Measurements from ENCODE around the gene ABCA5.

Gene ABCA5

GRCh38 chr17:69350911-69351310 is 24.0 kb upstream of the ABCA5 start:
- no peak for TF ChIP-seq MYC (IDR thresholded peaks at IDR 0.05; ENCODE audit: low read depth, low read length)
- TF ChIP-seq CTCF (IDR thresholded peaks at IDR 0.05; ENCODE audit: low read depth, low read length), result no peak
- TF ChIP-seq POLR2A (IDR thresholded peaks at IDR 0.05; ENCODE audit: extremely low read depth, insufficient read length), result no peak
- TF ChIP-seq, protein P1, sequence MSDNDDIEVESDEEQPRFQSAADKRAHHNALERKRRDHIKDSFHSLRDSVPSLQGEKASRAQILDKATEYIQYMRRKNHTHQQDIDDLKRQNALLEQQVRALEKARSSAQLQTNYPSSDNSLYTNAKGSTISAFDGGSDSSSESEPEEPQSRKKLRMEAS (IDR thresholded peaks at IDR 0.05; ENCODE audit: low read depth, low read length), result no peak
- H3K4me3 ChIP-seq (ENCODE audit: low read depth, low read length), result no peak overlapping the region
- no peak for DNase-seq (ENCODE audit: low read depth)

GRCh38 chr17:69348429-69348828 is 21.5 kb upstream of the ABCA5 start:
- no peak overlapping the region for H3K4me3 ChIP-seq (ENCODE audit: low read depth, low read length)
- TF ChIP-seq MYC (IDR thresholded peaks at IDR 0.05; ENCODE audit: low read depth, low read length), result no peak
- no peak for DNase-seq (ENCODE audit: low read depth)

DNA sequence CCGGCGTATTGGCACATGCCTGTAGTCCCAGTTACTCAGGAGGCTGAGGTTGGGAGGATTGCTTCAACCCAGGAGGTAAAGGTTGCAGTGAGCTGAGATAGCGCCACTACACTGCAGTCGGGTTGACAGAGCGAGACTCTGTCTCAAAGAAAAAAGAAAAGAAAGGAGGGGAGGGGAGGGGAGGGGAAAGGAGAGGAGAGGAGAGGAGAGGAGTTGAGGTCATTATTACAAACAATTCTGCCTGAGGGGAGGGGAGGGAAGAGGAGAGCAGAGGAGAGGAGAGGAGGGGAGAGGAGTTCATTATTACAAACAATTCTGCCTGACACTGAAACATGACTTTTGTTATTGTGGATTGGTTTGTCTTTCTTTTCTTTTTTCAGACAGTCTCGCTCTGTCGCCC is 19.8 kb upstream of the ABCA5 start:
- no peak overlapping the region for H3K4me3 ChIP-seq (ENCODE audit: low read depth, low read length)
- no peak for DNase-seq (ENCODE audit: low read depth)
- TF ChIP-seq MYC (IDR thresholded peaks at IDR 0.05; ENCODE audit: low read depth, low read length), result no peak
- no peak for TF ChIP-seq CTCF (IDR thresholded peaks at IDR 0.05; ENCODE audit: low read depth, low read length)
- TF ChIP-seq, protein P1 (IDR thresholded peaks at IDR 0.05; ENCODE audit: low read depth, low read length), result no peak
- no peak for TF ChIP-seq POLR2A (IDR thresholded peaks at IDR 0.05; ENCODE audit: extremely low read depth, insufficient read length)

DNA sequence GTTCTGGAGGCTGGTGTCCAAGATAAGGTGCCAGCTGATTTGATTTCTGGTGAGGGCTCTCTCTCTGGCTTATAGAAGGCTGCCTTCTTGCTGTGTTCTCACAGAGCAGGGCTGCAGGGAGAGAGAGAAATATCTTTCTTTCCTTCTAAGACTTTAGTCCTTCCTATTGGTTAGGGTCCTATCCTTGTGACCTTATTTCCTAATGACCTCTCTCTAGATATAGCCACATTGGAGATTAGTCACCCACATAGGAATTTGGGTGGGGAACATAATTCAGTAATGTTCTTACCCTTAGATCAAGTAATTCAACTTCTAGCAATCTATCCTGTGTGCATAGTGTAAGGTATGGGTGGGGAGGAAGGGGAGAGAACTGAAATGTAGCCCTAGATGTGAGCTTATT is 18.0 kb upstream of the ABCA5 start:
- H3K4me3 ChIP-seq (ENCODE audit: low read depth, low read length), result no peak overlapping the region
- TF ChIP-seq, protein P1 (IDR thresholded peaks at IDR 0.05; ENCODE audit: low read depth, low read length), result no peak
- TF ChIP-seq CTCF (IDR thresholded peaks at IDR 0.05; ENCODE audit: low read depth, low read length) (no peak), POLR2A (IDR thresholded peaks at IDR 0.05; ENCODE audit: extremely low read depth, insufficient read length) (no peak), MYC (IDR thresholded peaks at IDR 0.05; ENCODE audit: low read depth, low read length) (no peak)
- DNase-seq (ENCODE audit: low read depth), result no peak

GRCh38 chr17:69342896-69343644 is 16.1 kb upstream of the ABCA5 start:
- DNase-seq (ENCODE audit: low read depth), result no peak
- TF ChIP-seq, protein P1 (IDR thresholded peaks at IDR 0.05; ENCODE audit: low read depth, low read length), result no peak
- TF ChIP-seq MYC (IDR thresholded peaks at IDR 0.05; ENCODE audit: low read depth, low read length) (no peak), POLR2A (IDR thresholded peaks at IDR 0.05; ENCODE audit: extremely low read depth, insufficient read length) (no peak), CTCF (IDR thresholded peaks at IDR 0.05; ENCODE audit: low read depth, low read length) (no peak)
- no peak overlapping the region for H3K4me3 ChIP-seq (ENCODE audit: low read depth, low read length)

DNA sequence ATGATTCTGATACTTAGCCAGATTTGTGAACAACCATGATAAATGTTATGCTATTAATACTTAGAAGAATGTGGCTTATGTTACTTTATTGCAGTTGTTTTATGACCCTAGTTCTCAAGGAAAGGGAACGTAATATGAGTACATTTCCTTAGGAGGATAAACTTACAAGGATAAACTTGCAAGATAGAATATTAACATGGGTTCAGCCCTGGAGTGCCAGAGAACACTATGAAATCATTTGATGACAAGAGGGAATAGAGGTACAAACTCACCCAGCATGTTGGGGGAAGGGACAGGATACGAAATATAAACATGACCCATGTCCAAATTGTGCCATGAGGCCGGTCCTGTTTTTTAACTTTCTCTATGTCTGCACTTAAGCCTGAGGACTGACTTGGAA is 13.0 kb upstream of the ABCA5 start:
- TF ChIP-seq CTCF (IDR thresholded peaks at IDR 0.05; ENCODE audit: low read depth, low read length) (no peak), POLR2A (IDR thresholded peaks at IDR 0.05; ENCODE audit: extremely low read depth, insufficient read length) (no peak), MYC (IDR thresholded peaks at IDR 0.05; ENCODE audit: low read depth, low read length) (no peak)
- TF ChIP-seq, protein P1 (IDR thresholded peaks at IDR 0.05; ENCODE audit: low read depth, low read length), result no peak
- no peak overlapping the region for H3K4me3 ChIP-seq (ENCODE audit: low read depth, low read length)
- DNase-seq (ENCODE audit: low read depth), result no peak
